A549 (cell line): ENCODE data around the gene KCNAB2. TPM values are rescaled to one million over a fixed set of nuclear protein-coding genes. Genes with fewer than 3 reads are reported as not detected.
A peak's percentile ranks its signal among the peaks of the same experiment; 100 is the strongest.

Experiments used
- ATAC-seq, 2 experiments: fragments of 200-7000 bp in 1 of 2; fragments of >200 bp in 1 of 2; cut with Nextera tagmentation in 1 of 2; cut with Tn5 transposase in 1 of 2; 3 replicates each; pipeline versions ENCODE4 v1.8.0 to v1.9.1; 2018 to 2020; ENCODE audit warnings: mild to moderate bottlenecking in 1 of 2, moderate library complexity in 1 of 2
- CTCF ChIA-PET: fragments of 300-600 bp; sonication (Branson Sonifier 250); formaldehyde crosslinking; extraction: SDS; loops from one replicate; lab custom pipeline; 2021; ENCODE audit warnings: antibody characterized with exemption, inconsistent platforms; lab: Yijun Ruan, JAX
- POLR2A ChIA-PET: fragments of 350-600 bp; formaldehyde crosslinking; extraction: SDS; loops from one replicate; lab custom pipeline; 2021; ENCODE audit warnings: antibody characterized with exemption, inconsistent platforms; lab: Yijun Ruan, JAX
- DNase-seq, 2 experiments: peaks; one replicate each; pipeline versions ENCODE4 v3.0.0 to v3.0.0-alpha.2; 2011 to 2016; ENCODE audit warnings: low read depth in 1 of 2, low spot score in 1 of 2
- FAIRE-seq: peaks from 2 replicates; lab custom pipeline; 2011; peaks lifted over from hg19 to GRCh38; lab: Jason Lieb, UNC
- H3K27ac ChIP-seq, 2 experiments: fragments of >200 bp; sonication (Bioruptor Twin); formaldehyde crosslinking; 3 replicates each; pipeline ENCODE4 v1.5.1; 2016 to 2017
- H3K4me1 ChIP-seq: fragments of >200 bp; sonication (Bioruptor Twin); formaldehyde crosslinking; 3 replicates; pipeline ENCODE4 v1.6.1; 2016
- H3K4me2 ChIP-seq: fragments of >200 bp; sonication (Bioruptor Twin); formaldehyde crosslinking; 3 replicates; pipeline ENCODE4 v1.6.1; 2016
- H3K4me3 ChIP-seq: fragments of >200 bp; sonication (Bioruptor Twin); formaldehyde crosslinking; 3 replicates; pipeline ENCODE4 v1.5.1; 2016
- H3K9me3 ChIP-seq: fragments of >200 bp; sonication (Bioruptor Twin); formaldehyde crosslinking; 3 replicates; pipeline ENCODE4 v1.6.1; 2016
- ATOH8 ChIP-seq: fragments of 250-450 bp; sonication (Bioruptor Pico); IDR thresholded peaks from 2 replicates; pipeline ENCODE4 v1.5.0; 2020; ENCODE audit warnings: low read depth, mild to moderate bottlenecking, moderate library complexity
- CBX2 ChIP-seq: fragments of 200-600 bp; sonication (generic); IDR thresholded peaks from 2 replicates; pipeline ENCODE4 v1.6.1; 2016; ENCODE audit warnings: low read depth, mild to moderate bottlenecking, borderline replicate concordance
- CEBPB ChIP-seq, 2 experiments: fragments of >200 bp in 1 of 2; sonication (Bioruptor Twin) in 1 of 2; formaldehyde crosslinking in 1 of 2; IDR thresholded peaks; 2 replicates each; pipeline ENCODE4 v1.6.1; 2012 to 2016
- CTCF ChIP-seq: fragments of >200 bp; sonication (Bioruptor Twin); formaldehyde crosslinking; IDR thresholded peaks from 3 replicates; pipeline ENCODE4 v1.5.1; 2016
- EHF ChIP-seq: fragments of 250-450 bp; sonication (Bioruptor Pico); IDR thresholded peaks from 2 replicates; pipeline ENCODE4 v1.5.0; 2020; ENCODE audit warnings: mild to moderate bottlenecking
- ELK1 ChIP-seq: fragments of 150-350 bp; IDR thresholded peaks from 2 replicates; pipeline ENCODE4 v1.6.1; 2014; ENCODE audit warnings: low read depth, mild to moderate bottlenecking, low read length
- EP300 ChIP-seq, 2 experiments: fragments of >200 bp; sonication (Bioruptor Twin); formaldehyde crosslinking; IDR thresholded peaks; 2 replicates in 1 of 2; 3 replicates in 1 of 2; pipeline ENCODE4 v1.6.1; 2016 to 2017
- ESRRA ChIP-seq: fragments of 150-350 bp; IDR thresholded peaks from 2 replicates; pipeline ENCODE4 v1.6.1; 2014; ENCODE audit warnings: mild to moderate bottlenecking, low read length, borderline replicate concordance
- HDAC2 ChIP-seq: fragments of 200-600 bp; sonication (generic); IDR thresholded peaks from 2 replicates; pipeline ENCODE4 v1.6.1; 2016
- HOXA7 ChIP-seq: fragments of 250-450 bp; sonication (Bioruptor Pico); IDR thresholded peaks from 2 replicates; pipeline ENCODE4 v1.5.0; 2020; ENCODE audit warnings: mild to moderate bottlenecking, moderate library complexity
- HOXB5 ChIP-seq: fragments of 250-450 bp; sonication (Bioruptor Pico); IDR thresholded peaks from 2 replicates; pipeline ENCODE4 v1.5.0; 2020; ENCODE audit warnings: mild to moderate bottlenecking, moderate library complexity
- JUN ChIP-seq, 2 experiments: fragments of >200 bp; sonication (Bioruptor Twin); formaldehyde crosslinking; IDR thresholded peaks; 2 replicates in 1 of 2; 3 replicates in 1 of 2; pipeline ENCODE4 v1.6.1; 2016 to 2017
- MAZ ChIP-seq: fragments of 150-350 bp; IDR thresholded peaks from 2 replicates; pipeline ENCODE4 v1.6.1; 2014; ENCODE audit warnings: antibody characterized with exemption, low read depth, low read length, borderline replicate concordance
- NR3C1 ChIP-seq: fragments of >200 bp; sonication (Bioruptor Twin); formaldehyde crosslinking; IDR thresholded peaks from 3 replicates; pipeline ENCODE4 v1.6.1; 2017
- POLR2A ChIP-seq: IDR thresholded peaks from 2 replicates; pipeline ENCODE4 v1.6.1; 2012; ENCODE audit warnings: mild to moderate bottlenecking, low read length
- REST ChIP-seq: fragments of 200-600 bp; sonication (generic); IDR thresholded peaks from 2 replicates; pipeline ENCODE4 v1.6.1; 2016; ENCODE audit warnings: antibody characterized with exemption, mild to moderate bottlenecking, moderate library complexity
- RFX5 ChIP-seq: fragments of 450-650 bp; IDR thresholded peaks from 2 replicates; pipeline ENCODE4 v1.7.1; 2014; ENCODE audit warnings: antibody characterized with exemption, mild to moderate bottlenecking, moderate library complexity
- RNF2 ChIP-seq: fragments of 200-600 bp; sonication (generic); IDR thresholded peaks from 2 replicates; pipeline ENCODE4 v1.6.1; 2016; ENCODE audit warnings: low read depth, mild to moderate bottlenecking, antibody characterized with exemption, moderate library complexity, borderline replicate concordance
- ZC3H11A ChIP-seq: fragments of 450-650 bp; IDR thresholded peaks from 2 replicates; pipeline ENCODE4 v1.6.1; 2014; ENCODE audit warnings: antibody characterized with exemption, mild to moderate bottlenecking
- ZFP36 ChIP-seq: fragments of 450-650 bp; IDR thresholded peaks from 2 replicates; pipeline ENCODE4 v1.6.1; 2014; ENCODE audit warnings: borderline replicate concordance; ENCODE audit not compliant: partially characterized antibody
- ZNF302 ChIP-seq: fragments of 250-450 bp; sonication (Bioruptor Pico); IDR thresholded peaks from 2 replicates; pipeline ENCODE4 v1.9.0; 2021; ENCODE audit warnings: inconsistent platforms, mild to moderate bottlenecking, moderate library complexity
- ZSCAN20 ChIP-seq: fragments of 250-450 bp; sonication (Bioruptor Pico); IDR thresholded peaks from 2 replicates; pipeline ENCODE4 v1.8.0; 2022; ENCODE audit warnings: mild to moderate bottlenecking, moderate library complexity
- WGBS: methylation state at CpG from one replicate; pipeline ENCODE4 v1.1.6; 2017; ENCODE audit errors: missing lambda C conversion rate; 5-methylcytosine and 5-hydroxymethylcytosine counted together
- polyA plus RNA-seq, 4 experiments: library from polyadenylated mRNA; depleted of rRNA in 3 of 4; stranded (reverse); fragments of >200 nt; fragmentation: RNase III in 1 of 4; extraction: RNeasy Plus Mini Kit Qiagen cat#74134 plus additional on column Dnase treatment in 1 of 4; gene quantifications; 2 replicates in 3 of 4; 3 replicates in 1 of 4; pipeline ENCODE4 v1.2.3, GENCODE V29; 2011 to 2017
- TF ChIP-seq, protein P1 (sequence below): IDR thresholded peaks from 2 replicates; pipeline ENCODE4 v1.6.1; 2012
- TF ChIP-seq, protein P2 (sequence below): fragments of >200 bp; sonication (Bioruptor Twin); formaldehyde crosslinking; IDR thresholded peaks from 2 replicates; pipeline ENCODE4 v1.6.1; 2016

KCNAB2 gene
- polyA plus RNA-seq, 2 of the 4 experiments (the other 2 are of a cell fraction) = 7.3 to 9.9 TPM

- ChIA-PET POLR2A (no interaction called here), CTCF (no interaction called here)
- ATAC-seq = no peak
- FAIRE-seq = no peak
- 36% methylated on average over 4 of the region's 5 CpGs for WGBS
- Histone ChIP-seq H3K4me1 (no peaks in the 10 kb centered on the region), H3K4me3 (no peak overlapping the region), H3K4me2 (no peak overlapping the region), H3K9me3 (no peaks in the 10 kb centered on the region), H3K27ac (no peak overlapping the region)
- DNase-seq = no peak
- no peak for TF ChIP-seq EP300 (IDR thresholded peaks at IDR 0.05)
Measured at GRCh38 chr1:6137758-6138157, 92.1 kb downstream of the KCNAB2 start.

GRCh38 chr1:6140413-6140812 lies 94.7 kb downstream of the KCNAB2 start:
- FAIRE-seq = no peak
- ChIA-PET POLR2A (no interaction called here), CTCF (no interaction called here)

GRCh38 chr1:6141592-6141991 lies 95.9 kb downstream of the KCNAB2 start:
- 57% methylated on average over 7 of the region's 7 CpGs for WGBS
- H3K27ac ChIP-seq = no peak overlapping the region
- no peaks in the 10 kb centered on the region for H3K4me1 ChIP-seq
- no peaks in the 10 kb centered on the region for H3K9me3 ChIP-seq
- H3K4me2 ChIP-seq = no peak overlapping the region
- peak in 1 of 2 experiments; percentile 73; a peak in 3 of 6 replicates for ATAC-seq
- no peak for FAIRE-seq
- H3K4me3 ChIP-seq = no peak overlapping the region
- ChIA-PET POLR2A (interaction anchor here (0.6 kb wide), 1 partner anchor 46 kb away, joined by 3 read pairs; no protein-coding TSS in a partner anchor), CTCF (interaction anchor here (1.1 kb wide), 1 partner anchor 46 kb away, joined by 3 read pairs; no protein-coding TSS in a partner anchor)
- TF ChIP-seq HOXA7 (CRISPR knock-in tag) = no peak
- no peak for TF ChIP-seq REST
- no peak for TF ChIP-seq ZNF302 (CRISPR knock-in tag)
- TF ChIP-seq ZC3H11A = no peak
- TF ChIP-seq ZSCAN20 (CRISPR knock-in tag) = no peak
- TF ChIP-seq ZFP36 = no peak
- TF ChIP-seq RNF2 = no peak
- no peak for TF ChIP-seq POLR2A
- TF ChIP-seq ATOH8 (CRISPR knock-in tag) = no peak
- peak in 1 of 2 experiments; percentile 32 for DNase-seq

More at GRCh38 chr1:6140413-6140812, 94.7 kb downstream of the KCNAB2 start:
- TF ChIP-seq CTCF (no peak), ELK1 (no peak), ESRRA (no peak), EHF (CRISPR knock-in tag) (no peak), JUN (IDR thresholded peaks at IDR 0.05) (no peak), HDAC2 (no peak), HOXB5 (no peak), NR3C1 (no peak), CBX2 (no peak), RFX5 (no peak), CEBPB (IDR thresholded peaks at IDR 0.05) (no peak), POLR2A (no peak), MAZ (no peak), EP300 (IDR thresholded peaks at IDR 0.05) (no peak)
- TF ChIP-seq, protein P1, sequence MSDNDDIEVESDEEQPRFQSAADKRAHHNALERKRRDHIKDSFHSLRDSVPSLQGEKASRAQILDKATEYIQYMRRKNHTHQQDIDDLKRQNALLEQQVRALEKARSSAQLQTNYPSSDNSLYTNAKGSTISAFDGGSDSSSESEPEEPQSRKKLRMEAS = no peak
- TF ChIP-seq, protein P2, sequence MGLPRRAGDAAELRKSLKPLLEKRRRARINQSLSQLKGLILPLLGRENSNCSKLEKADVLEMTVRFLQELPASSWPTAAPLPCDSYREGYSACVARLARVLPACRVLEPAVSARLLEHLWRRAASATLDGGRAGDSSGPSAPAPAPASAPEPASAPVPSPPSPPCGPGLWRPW = no peak
- TF ChIP-seq, all 56 proteins: peak for 0
- no peak overlapping the region for H3K4me3 ChIP-seq
- no peak for ATAC-seq
- WGBS = 71% methylated on average over 2 of the region's 2 CpGs
- DNase-seq = no peak
- no peaks in the 10 kb centered on the region for H3K4me1 ChIP-seq
- H3K27ac ChIP-seq = no peak overlapping the region
- no peak overlapping the region for H3K4me2 ChIP-seq
- no peaks in the 10 kb centered on the region for H3K9me3 ChIP-seq
